ENCODE measurements around the gene CELSR2.
A peak's percentile ranks its signal among the peaks of the same experiment; 100 is the strongest.
"Not testable (repeated sequence)": the region's sequence is repeated elsewhere in the genome, so short reads cannot be mapped to it uniquely, and the experiment has no call there.

CELSR2 gene

DNA sequence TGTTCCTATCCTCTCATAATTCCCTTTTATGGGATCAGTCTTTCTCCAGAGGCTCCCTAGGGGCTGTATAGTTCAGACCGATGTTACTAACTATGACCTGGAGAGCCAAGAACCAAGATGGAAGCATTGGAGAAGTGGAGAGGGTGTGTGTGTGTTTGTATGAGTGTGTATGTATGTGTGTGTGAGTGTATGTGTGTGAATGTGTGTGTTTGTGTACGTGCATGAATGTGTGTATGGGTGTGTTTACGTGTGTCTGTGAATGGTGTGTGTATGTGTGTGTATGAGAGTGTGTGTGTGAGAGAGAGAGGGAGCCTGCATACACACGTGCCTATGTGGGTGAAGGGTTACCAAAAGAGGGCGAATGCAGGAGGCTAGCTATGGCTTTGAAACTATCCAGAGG, 52.5 kb downstream of the CELSR2 start:
- DNase-seq (ENCODE audit: low spot score) = no peak

DNA sequence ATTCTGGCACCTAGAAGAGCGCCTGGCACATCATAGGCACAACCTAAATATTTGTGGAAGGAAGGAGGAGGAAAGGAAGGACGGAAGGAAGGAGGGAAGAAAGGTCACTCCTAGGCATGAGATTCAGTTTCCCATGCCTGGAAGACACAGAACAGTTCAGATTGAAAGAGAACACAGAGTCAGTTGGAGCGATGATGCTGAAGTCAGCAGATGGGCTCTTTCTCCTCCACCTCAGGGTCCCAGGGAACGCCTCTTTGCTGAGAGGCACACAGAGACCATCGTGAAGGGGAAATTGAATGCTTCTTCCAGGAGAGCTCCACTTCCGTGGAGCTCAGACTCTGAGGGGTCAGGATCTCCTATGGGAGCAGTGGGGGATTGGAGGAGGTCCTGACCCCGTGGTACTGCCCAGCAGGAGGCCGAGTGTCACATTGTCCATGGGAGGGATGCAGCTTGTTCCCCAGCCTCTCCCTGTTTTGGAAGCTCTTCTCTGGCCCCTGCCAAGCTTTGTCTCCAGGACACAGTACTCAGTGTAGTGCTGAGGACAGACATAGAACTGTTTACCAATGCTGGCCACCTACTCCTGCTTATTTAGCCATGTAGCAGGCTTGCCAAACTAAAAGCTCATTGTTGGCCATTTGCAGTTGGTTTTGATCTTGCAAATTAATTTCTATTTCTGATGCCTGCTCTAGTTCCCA, 55.0 kb downstream of the CELSR2 start:
- no peak for DNase-seq (ENCODE audit: low spot score)

DNA sequence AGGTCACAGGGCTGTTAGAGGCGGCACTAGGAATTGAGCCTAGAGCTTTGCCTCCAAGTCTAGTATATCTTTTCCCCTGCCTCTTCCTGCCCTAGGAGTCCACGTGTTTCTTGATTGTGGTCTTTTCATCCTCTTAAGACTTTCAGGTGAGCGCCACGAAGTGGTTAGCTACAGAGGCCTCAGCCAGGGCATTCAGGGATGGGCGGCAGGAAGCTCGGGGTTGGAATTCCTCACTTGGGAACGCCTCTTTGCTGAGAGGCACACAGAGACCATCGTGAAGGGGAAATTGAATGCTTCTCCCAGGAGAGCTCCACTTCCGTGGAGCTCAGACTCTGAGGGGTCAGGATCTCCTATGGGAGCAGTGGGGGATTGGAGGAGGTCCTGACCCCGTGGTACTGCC, 56.7 kb downstream of the CELSR2 start:
- DNase-seq (ENCODE audit: low spot score) = not testable (repeated sequence)

DNA sequence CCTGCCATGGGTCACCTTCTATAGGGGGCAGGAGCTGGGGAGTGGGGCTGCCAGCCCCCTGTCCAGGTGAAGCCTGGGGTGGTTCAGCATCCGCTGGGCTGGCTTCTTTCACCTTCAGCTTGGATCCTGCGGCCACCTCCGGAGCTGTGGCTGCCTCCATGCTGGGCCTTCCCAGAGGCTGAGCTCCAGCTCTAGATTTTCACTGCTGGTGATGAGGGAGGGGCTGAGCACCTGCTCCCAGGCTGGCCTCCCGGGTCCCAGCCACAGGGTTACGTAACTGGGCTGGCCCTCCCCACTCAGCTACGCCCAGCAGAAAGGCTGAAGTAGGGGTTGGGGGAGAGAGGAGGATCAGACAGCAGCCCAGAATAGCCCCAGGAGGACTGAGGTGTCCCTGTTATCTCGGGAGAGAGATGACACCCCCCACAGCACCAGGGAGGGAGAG, 57.5 kb downstream of the CELSR2 start, which contains the start of gene MYBPHL:
Gene MYBPHL, minus strand, starts transcription at position 180 of the 442 bp plus-strand sequence. Its CDS starts 20 bp downstream, at position 160.
- no peak for DNase-seq (ENCODE audit: low spot score)

DNA sequence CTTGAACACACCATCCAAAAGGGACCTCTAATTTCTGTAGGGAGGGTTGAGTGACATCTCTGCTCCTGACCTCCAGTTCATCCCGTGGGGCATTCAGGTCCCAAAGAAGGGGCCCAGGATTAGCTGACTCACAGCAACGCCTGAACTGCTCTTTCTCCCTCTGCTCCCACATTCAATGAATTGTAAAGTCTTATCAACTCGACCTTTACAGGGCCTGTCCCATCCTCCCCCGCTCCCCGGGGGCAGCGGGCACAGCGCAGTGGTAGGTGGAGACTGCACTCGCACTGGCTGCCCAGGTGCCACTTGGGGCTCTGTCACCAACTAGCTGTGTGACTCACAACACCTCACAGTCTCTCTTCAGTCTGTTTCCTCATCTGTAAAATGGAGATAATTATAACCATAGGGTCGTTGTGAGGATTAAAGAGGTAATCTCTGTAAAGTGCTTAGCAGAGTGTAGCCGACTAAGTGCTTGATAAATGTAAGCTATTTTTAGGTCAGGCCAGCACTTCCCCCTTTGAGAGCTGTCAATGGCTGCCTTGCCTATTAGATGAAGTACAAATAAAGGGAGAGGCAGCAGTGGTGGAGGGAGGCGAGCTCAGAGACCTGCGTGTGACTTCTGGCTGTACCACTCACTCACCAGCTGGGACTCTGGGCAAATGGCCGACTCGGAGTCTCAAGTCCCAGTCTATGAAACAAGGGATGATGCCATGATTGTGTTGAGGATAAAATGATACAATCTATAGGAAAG, 58.1 kb downstream of the CELSR2 start:
- peak; percentile 69 for DNase-seq (ENCODE audit: low spot score)

DNA sequence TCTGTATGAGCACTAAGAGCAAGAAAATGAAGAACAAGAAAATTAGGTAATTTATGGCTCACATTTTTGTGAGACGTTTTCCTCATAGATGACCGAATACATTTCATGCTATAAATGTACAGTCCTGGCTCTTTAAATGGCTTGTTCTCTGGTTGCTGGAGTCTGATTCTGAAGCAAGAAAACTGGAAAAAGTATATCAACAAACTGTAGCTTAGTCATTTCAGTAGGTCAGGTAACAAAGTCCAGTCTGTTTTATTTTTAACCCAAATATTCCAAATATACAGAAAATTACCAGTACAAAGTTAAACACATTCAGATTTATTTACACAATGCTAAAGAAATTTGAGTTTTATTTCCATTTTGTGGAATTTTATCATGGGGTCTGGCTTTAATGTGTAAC, 60.0 kb downstream of the CELSR2 start:
- DNase-seq (ENCODE audit: low spot score) = no peak

DNA sequence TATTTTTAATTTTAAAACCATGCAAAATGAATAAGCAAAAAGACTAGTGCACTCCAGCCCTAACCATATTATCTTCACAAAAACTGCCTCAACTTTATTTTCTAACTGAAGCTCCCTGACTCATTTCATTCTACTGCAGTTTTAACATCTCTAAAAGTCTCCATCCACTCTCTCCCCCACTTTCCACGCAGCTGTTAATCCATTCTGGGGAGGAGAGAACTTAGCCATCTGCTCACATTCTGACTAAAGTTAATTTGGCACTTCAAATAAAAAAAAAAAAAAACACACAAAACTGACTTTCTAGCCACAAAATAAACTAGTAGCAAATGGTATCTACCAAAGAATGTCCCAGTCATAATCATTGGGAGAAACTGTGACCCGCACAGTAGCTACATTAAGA, 62.9 kb downstream of the CELSR2 start:
- no peak for DNase-seq (ENCODE audit: low spot score)

DNA sequence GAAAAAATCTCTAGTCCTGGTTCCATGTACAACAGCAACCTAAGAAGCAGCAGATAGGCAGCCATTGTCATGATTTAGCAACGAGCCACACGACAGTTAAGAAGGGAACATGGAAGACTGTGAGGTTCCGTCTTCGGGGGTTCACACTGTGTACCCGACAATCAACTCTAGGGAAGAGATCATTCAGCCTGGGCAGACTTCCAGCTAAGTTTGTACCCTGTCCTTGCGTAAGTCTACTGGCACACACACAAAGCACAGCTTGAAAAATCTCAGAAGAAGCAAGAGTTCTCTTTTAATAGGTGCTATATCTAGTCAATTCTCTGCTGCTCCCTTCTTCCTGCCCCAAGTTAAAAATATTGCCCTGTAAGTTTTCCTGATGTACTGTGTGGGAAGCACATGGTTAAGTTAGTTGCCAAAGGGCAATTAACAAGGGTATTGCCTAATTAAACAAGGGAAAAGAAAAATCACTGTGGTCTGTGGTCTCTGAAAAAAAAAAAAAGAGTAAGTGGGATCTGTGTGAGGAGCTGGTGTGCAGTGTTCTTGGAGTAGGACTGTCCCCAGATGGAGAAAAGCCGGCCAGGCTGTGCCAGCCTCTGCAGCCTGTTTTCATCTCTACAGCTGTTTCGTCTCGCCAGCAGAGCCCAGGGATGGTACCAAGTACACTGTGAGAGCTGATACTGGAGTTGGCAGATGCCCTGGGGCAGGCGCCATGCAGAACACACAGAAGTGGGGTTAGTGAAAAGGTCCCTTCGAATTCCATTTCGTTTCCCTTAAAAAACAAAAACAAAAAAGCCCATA, 63.8 kb downstream of the CELSR2 start:
- no peak for DNase-seq (ENCODE audit: low spot score)

DNA sequence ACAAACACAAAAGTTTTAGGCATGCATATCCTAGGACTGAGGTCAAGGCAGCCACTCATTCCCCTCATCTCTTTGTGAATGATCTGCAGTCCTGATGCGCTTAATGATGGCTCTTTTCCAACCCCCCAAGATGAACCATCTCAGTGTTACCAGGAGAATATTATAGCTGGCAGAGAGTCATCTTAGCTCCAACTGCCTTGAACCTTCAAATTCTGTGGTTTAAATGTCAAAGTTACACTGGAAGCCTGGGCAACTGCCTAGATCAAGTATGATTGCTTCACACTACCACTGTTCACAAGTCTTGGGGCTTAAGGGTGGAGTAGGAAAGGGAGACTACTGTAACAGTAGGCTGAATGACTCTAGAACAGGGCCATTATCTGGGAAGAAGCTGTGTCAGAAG, 65.5 kb downstream of the CELSR2 start:
- no peak for DNase-seq (ENCODE audit: low spot score)

DNA sequence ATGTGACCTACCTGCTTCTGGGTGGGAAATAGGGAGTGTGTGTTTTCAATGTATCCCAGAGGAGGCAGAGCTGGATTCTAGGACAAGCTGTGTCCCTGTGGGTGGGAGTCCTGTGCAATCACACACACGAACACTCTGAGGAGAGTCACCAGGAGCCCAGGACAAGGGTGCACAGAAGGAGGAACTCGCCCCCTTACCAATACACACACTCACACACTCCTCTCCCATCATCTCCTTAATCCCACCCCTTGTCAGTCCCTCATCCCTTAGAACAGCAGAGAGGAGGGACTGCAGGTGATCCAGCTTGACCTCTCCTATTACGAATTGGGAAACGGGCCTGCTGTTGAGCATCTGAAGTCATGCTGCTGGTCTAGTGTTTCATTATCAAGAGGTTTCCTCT, 65.9 kb downstream of the CELSR2 start:
- no peak for DNase-seq (ENCODE audit: low spot score)

DNA sequence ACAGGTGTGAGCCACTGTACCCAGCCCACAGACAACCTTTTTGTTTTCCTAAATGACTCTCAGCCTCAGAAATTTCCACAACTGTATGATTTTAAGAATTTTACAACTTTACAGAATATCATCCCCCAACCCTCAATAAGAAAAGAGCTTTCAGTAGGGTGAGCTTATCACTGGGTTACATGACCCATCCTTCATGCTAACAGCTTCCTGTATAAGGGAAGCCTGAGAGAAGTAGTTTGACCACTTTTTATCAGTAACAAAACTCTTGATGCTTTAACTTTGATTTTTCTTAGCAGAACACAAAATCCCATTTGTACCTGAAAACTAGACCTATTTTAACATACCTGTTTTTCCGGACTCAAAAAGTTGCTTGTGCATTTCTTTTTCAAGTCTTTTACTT, 67.2 kb downstream of the CELSR2 start:
- no peak for DNase-seq (ENCODE audit: low spot score)

DNA sequence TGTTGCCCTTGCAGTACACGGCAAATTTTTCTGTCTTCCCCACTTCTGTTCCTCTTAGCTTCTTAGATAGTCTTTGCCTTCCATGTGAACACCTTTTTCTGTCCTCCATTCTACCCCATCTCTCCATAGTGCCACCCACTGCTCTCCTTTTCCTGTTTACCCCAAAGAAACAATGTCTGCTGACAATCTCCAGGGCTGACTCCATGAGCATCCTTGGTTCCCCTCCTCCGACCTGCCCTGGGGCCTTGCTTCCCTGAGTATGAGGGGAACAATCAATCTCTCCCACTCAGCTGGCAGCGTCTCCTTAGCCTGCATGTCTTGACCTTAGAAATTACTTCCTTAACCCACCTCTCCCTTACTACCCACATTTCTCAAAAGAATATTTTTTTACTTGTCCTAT, 69.8 kb downstream of the CELSR2 start:
- no peak for DNase-seq (ENCODE audit: low spot score)

DNA sequence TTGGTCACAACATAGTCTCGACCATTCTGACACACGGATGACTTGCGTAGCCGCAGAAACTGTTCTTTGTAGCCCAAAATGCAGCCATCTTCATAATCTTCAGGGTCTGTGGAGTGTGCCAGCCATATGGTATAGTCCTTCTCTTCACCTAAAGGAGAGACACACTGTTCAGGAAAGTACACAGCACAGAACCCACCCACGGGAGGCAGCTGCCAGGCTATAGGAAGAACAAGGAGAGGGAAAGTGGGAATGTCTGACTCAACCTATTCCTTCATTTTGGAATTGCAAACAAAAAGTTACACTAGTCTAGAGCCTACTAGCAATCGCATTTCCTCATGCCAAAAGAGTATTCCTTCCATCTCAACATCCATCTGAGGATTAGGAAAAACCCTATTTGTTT, 73.6 kb downstream of the CELSR2 start:
- DNase-seq (ENCODE audit: low spot score) = no peak

Measured in NAMALWA (cell line).